ENCODE data around the gene CAMK2B. TPM values are rescaled to one million over a fixed set of nuclear protein-coding genes. Genes with fewer than 3 reads are reported as not detected.

The CAMK2B gene
- total RNA-seq, 1 donor from 2014 or later: 0.09 TPM

GRCh38 chr7:44367475-44368043 lies 42.2 kb upstream of the CAMK2B start:
- Histone ChIP-seq H3K27ac (no peak overlapping the region), H3F3A (ENCODE audit: low read depth) (no peaks in the 10 kb centered on the region), H3K4me1 (no peaks in the 10 kb centered on the region), H3K9me3 (ENCODE audit: low read depth) (no peaks in the 10 kb centered on the region), H3K4me3 (no peak overlapping the region), H3K9ac (no peak overlapping the region), H3K4me2 (no peak overlapping the region), H3K36me3 (no peaks in the 10 kb centered on the region), H2AFZ (replicated peaks) (no peak overlapping the region), H3K27me3 (peaks cover 14% of the 10 kb centered on the region), H4K20me1 (ENCODE audit: low read depth) (no peaks in the 10 kb centered on the region), H3K79me2 (ENCODE audit: low read depth) (no peaks in the 10 kb centered on the region)
- Mint-ChIP-seq H3K27me3 (ENCODE audit: insufficient read depth, low read depth) (no peaks in the 10 kb centered on the region), H3K9me3 (no peaks in the 10 kb centered on the region), H3K27ac (no peak overlapping the region), H3K36me3 (no peaks in the 10 kb centered on the region), H3K4me3 (no peak overlapping the region), H3K4me1 (no peaks in the 10 kb centered on the region)
- DNase-seq (ENCODE audit: low spot score): no peak
- TF ChIP-seq EZH2phosphoT487 (IDR thresholded peaks at IDR 0.05) (no peak), CTCF (IDR thresholded peaks at IDR 0.05) (no peak), EZH2 (IDR thresholded peaks at IDR 0.05) (no peak)

GRCh38 chr7:44366986-44367385 lies 41.6 kb upstream of the CAMK2B start:
- TF ChIP-seq EZH2 (IDR thresholded peaks at IDR 0.05) (no peak), EZH2phosphoT487 (IDR thresholded peaks at IDR 0.05) (no peak), CTCF (IDR thresholded peaks at IDR 0.05) (no peak)
- H3K27me3 Mint-ChIP-seq (ENCODE audit: insufficient read depth, low read depth): no peaks in the 10 kb centered on the region
- no peak overlapping the region for H3K27ac ChIP-seq
- H3K36me3 ChIP-seq: no peaks in the 10 kb centered on the region
- no peaks in the 10 kb centered on the region for H3F3A ChIP-seq (ENCODE audit: low read depth)
- H3K4me1 Mint-ChIP-seq: no peaks in the 10 kb centered on the region
- no peak overlapping the region for H3K9ac ChIP-seq
- no peak overlapping the region for H2AFZ ChIP-seq (replicated peaks)
- H3K9me3 ChIP-seq (ENCODE audit: low read depth): no peaks in the 10 kb centered on the region
- H3K79me2 ChIP-seq (ENCODE audit: low read depth): no peaks in the 10 kb centered on the region
- no peaks in the 10 kb centered on the region for H3K4me1 ChIP-seq
- no peaks in the 10 kb centered on the region for H3K9me3 Mint-ChIP-seq
- H3K27ac Mint-ChIP-seq: no peak overlapping the region
- H4K20me1 ChIP-seq (ENCODE audit: low read depth): no peaks in the 10 kb centered on the region
- no peak overlapping the region for H3K4me3 Mint-ChIP-seq
- no peak overlapping the region for H3K4me2 ChIP-seq
- peaks cover 14% of the 10 kb centered on the region for H3K27me3 ChIP-seq
- H3K36me3 Mint-ChIP-seq: no peaks in the 10 kb centered on the region
- no peak for DNase-seq (ENCODE audit: low spot score)
- H3K4me3 ChIP-seq: no peak overlapping the region

- H3K79me2 ChIP-seq (ENCODE audit: low read depth): no peaks in the 10 kb centered on the region
- H3K4me1 ChIP-seq: no peaks in the 10 kb centered on the region
- H3K4me2 ChIP-seq: no peak overlapping the region
- peaks cover 43% of the 10 kb centered on the region for H3K27me3 ChIP-seq
- no peak for TF ChIP-seq CTCF (IDR thresholded peaks at IDR 0.05)
- TF ChIP-seq EZH2phosphoT487 (IDR thresholded peaks at IDR 0.05): no peak
- no peak for TF ChIP-seq EZH2 (IDR thresholded peaks at IDR 0.05)
- no peak overlapping the region for H3K27ac Mint-ChIP-seq
- H3K4me1 Mint-ChIP-seq: no peaks in the 10 kb centered on the region
- no peaks in the 10 kb centered on the region for H3K36me3 ChIP-seq
- peaks cover 2% of the 10 kb centered on the region for H3K9me3 Mint-ChIP-seq
- H4K20me1 ChIP-seq (ENCODE audit: low read depth): no peaks in the 10 kb centered on the region
- H3K36me3 Mint-ChIP-seq: no peaks in the 10 kb centered on the region
- H3K9ac ChIP-seq: no peak overlapping the region
- no peak overlapping the region for H3K4me3 ChIP-seq
- H3K27me3 Mint-ChIP-seq (ENCODE audit: insufficient read depth, low read depth): no peaks in the 10 kb centered on the region
- no peak overlapping the region for H2AFZ ChIP-seq (replicated peaks)
- no peak overlapping the region for H3K27ac ChIP-seq
- H3K9me3 ChIP-seq (ENCODE audit: low read depth): no peaks in the 10 kb centered on the region
- no peak overlapping the region for H3K4me3 Mint-ChIP-seq
- no peaks in the 10 kb centered on the region for H3F3A ChIP-seq (ENCODE audit: low read depth)
- DNase-seq (ENCODE audit: low spot score): no peak
Observed at GRCh38 chr7:44353668-44354067, 28.3 kb upstream of the CAMK2B start.
